ENCODE results near the gene SH3D21.

DNA sequence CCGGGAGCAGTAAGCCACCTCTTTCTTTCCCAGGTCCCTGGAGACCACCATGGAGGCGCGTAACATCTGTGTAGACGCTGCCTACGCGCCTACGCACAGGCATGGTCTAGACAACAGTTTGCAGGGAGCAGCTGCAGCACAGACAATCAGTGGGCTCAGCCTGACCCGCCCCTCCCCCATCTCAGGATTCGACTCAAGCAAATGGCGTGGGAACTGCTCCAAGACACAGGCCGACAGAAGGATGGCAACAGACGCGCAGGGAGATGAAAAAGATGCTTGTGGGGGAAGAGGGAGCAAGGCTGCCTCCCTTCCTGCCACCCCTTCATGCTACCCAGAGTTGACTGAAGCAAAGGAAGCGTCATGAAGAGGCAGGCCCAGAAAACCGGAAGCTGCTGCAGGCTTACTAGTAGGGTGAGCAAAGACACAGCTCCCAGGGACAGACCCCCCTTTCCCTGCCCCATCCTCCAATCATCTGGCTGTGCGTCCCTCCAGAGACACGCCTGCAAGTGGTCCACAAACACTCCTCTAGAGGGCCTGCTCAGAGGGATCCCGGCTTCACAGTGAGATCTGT lies 60.0 kb downstream of the SH3D21 start:
- TF ChIP-seq, protein P1, sequence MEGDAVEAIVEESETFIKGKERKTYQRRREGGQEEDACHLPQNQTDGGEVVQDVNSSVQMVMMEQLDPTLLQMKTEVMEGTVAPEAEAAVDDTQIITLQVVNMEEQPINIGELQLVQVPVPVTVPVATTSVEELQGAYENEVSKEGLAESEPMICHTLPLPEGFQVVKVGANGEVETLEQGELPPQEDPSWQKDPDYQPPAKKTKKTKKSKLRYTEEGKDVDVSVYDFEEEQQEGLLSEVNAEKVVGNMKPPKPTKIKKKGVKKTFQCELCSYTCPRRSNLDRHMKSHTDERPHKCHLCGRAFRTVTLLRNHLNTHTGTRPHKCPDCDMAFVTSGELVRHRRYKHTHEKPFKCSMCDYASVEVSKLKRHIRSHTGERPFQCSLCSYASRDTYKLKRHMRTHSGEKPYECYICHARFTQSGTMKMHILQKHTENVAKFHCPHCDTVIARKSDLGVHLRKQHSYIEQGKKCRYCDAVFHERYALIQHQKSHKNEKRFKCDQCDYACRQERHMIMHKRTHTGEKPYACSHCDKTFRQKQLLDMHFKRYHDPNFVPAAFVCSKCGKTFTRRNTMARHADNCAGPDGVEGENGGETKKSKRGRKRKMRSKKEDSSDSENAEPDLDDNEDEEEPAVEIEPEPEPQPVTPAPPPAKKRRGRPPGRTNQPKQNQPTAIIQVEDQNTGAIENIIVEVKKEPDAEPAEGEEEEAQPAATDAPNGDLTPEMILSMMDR (IDR thresholded peaks at IDR 0.05), result no peak
- no peak for TF ChIP-seq ZFX (IDR thresholded peaks at IDR 0.05; ENCODE audit: borderline replicate concordance)

Data from 22Rv1 (cell line).